ENCODE results near the gene LIX1. TPM values are rescaled to one million over a fixed set of nuclear protein-coding genes. Genes with fewer than 3 reads are reported as not detected.

LIX1 gene
- total and polyA plus RNA-seq, 8 donors = 0.12 to 1.8 (median 1.3) TPM; not detected in 3

DNA sequence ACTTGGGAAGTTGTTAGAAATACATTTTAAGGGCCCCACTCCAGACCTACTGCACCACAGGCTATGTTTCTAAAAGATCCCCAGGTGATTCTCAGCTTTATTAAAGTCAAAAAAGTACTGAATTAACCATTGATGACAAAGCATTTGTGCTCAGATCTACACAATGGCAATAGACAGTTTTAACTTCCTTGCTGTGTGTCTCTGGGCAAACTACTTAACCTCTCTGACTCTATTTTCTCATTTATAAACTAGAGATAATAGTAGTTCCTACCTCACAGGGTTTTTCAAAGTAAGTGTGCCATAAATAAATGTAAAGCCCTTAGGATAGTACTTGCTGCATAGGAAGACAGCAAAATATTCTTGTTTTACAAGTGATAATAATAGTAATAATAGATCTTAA lies 66.3 kb downstream of the LIX1 start:
- no peaks in the 10 kb centered on the region for H3K36me3 ChIP-seq
- H3K27me3 ChIP-seq = no peaks in the 10 kb centered on the region
- DNase-seq = no peak
- H3K9me3 ChIP-seq = no peaks in the 10 kb centered on the region
- intact Hi-C loops (cut with DNase I; ENCODE audit: low total_unique reads) = no loop called here
- TF ChIP-seq POLR2AphosphoS5 (IDR thresholded peaks at IDR 0.05) = no peak
- TF ChIP-seq, protein P1, sequence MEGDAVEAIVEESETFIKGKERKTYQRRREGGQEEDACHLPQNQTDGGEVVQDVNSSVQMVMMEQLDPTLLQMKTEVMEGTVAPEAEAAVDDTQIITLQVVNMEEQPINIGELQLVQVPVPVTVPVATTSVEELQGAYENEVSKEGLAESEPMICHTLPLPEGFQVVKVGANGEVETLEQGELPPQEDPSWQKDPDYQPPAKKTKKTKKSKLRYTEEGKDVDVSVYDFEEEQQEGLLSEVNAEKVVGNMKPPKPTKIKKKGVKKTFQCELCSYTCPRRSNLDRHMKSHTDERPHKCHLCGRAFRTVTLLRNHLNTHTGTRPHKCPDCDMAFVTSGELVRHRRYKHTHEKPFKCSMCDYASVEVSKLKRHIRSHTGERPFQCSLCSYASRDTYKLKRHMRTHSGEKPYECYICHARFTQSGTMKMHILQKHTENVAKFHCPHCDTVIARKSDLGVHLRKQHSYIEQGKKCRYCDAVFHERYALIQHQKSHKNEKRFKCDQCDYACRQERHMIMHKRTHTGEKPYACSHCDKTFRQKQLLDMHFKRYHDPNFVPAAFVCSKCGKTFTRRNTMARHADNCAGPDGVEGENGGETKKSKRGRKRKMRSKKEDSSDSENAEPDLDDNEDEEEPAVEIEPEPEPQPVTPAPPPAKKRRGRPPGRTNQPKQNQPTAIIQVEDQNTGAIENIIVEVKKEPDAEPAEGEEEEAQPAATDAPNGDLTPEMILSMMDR (IDR thresholded peaks at IDR 0.05) = no peak
- no peak for TF ChIP-seq EP300 (IDR thresholded peaks at IDR 0.05)
- no peak for TF ChIP-seq POLR2A (IDR thresholded peaks at IDR 0.05)
- H3K4me1 ChIP-seq = peaks cover 0 to 7% (median 5%) of the 10 kb centered on the region in 4 donors
- no peak overlapping the region for H3K27ac ChIP-seq
- H3K4me3 ChIP-seq = no peak overlapping the region

DNA sequence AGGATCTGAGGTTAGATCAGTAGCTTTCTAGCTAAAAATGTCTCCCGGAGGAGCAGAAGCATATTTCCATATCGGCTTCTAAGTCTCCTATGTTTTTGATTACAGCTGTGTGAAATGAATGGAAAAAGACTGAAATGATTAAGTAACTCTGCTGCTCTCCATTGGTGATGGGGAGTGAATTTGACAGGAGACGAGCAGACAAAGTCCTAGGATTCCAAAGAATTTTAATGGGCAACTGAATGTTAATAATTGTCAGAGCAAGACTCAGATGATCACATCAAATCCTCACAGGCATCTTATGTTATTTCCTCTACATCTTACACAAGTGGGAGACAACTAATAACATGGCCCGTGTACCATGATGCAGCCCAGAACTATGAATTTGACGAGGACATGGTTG lies 66.8 kb downstream of the LIX1 start:
- Histone ChIP-seq H3K4me1 (peaks cover 0 to 7% (median 5%) of the 10 kb centered on the region in 4 donors), H3K36me3 (no peaks in the 10 kb centered on the region), H3K9me3 (no peaks in the 10 kb centered on the region), H3K27me3 (no peaks in the 10 kb centered on the region), H3K4me3 (no peak overlapping the region), H3K27ac (no peak overlapping the region)
- no peak for DNase-seq
- intact Hi-C loops (cut with DNase I; ENCODE audit: low total_unique reads) = no loop called here
- TF ChIP-seq POLR2AphosphoS5 (IDR thresholded peaks at IDR 0.05) (no peak), POLR2A (IDR thresholded peaks at IDR 0.05) (no peak), EP300 (IDR thresholded peaks at IDR 0.05) (no peak)
- TF ChIP-seq, protein P1 (IDR thresholded peaks at IDR 0.05) = no peak
- whole genome bisulfite sequencing, 5 donors = 90 to 94% (median 93%) methylated on average over 5 of the region's 5 CpGs

DNA sequence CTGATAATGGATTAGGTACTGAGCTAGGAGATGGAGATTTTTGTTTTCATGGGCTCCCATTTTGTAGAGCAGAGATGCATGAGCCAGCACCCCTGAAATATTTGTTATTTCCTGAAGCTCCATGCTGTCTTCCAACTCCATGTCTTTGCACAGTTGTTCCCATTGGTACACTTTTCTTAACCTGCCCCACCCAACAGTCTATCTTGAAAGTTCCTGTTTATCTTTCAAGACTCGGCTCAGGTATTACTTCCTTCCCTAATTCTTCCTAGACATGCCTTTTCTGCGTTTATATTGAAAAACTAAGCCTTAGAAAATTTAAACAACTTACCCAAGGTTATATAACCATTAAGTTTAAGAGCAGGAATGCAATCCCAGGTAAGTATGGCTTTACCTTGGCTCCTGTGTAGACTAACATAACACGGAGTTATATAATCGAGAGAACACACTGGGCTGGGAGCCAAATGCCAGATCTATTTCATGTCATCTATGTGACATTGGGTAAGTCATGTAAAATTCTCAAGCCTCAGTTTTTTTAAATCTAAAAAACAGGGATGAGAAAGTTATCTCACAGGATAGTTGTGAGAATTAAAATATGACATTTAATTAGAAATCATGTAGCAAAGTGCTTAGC lies 67.4 kb downstream of the LIX1 start:
- Histone ChIP-seq H3K9me3 (no peaks in the 10 kb centered on the region), H3K36me3 (no peaks in the 10 kb centered on the region), H3K27ac (no peak overlapping the region), H3K4me1 (peaks cover 0 to 7% (median 5%) of the 10 kb centered on the region in 4 donors), H3K27me3 (no peaks in the 10 kb centered on the region), H3K4me3 (no peak overlapping the region)
- TF ChIP-seq, protein P1 (IDR thresholded peaks at IDR 0.05) = no peak
- TF ChIP-seq POLR2A (IDR thresholded peaks at IDR 0.05) (no peak), POLR2AphosphoS5 (IDR thresholded peaks at IDR 0.05) (no peak), EP300 (IDR thresholded peaks at IDR 0.05) (no peak)
- WGBS, 5 donors = 32 to 47% (median 35%) methylated on average over 4 of the region's 4 CpGs
- peak in 1 of 2 donors; percentile 30 for DNase-seq
- intact Hi-C loops (cut with DNase I; ENCODE audit: low total_unique reads) = no loop called here

DNA sequence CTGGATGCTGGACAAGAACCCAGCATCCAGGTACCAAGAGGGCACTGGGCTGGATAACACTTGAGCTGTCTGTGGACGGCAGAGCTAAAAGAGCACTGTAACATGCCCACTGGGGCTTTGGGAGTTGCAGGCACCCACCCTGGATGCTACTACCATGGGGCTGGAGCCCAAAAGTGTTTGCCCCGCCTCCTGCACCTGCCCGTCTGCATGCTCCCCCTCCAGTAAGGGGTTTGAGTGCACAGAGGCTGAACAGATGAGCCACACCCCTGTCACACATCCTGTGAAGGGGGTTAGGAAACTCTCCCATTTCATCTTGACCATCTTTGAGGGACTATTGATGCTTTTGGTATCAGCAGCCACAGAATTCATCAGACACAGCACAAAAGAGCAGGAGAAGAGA lies 69.0 kb downstream of the LIX1 start:
- Histone ChIP-seq H3K27me3 (no peaks in the 10 kb centered on the region), H3K4me3 (no peak overlapping the region), H3K9me3 (no peaks in the 10 kb centered on the region), H3K36me3 (no peaks in the 10 kb centered on the region), H3K4me1 (peaks cover 0 to 7% (median 2%) of the 10 kb centered on the region in 4 donors), H3K27ac (no peak overlapping the region)
- TF ChIP-seq EP300 (IDR thresholded peaks at IDR 0.05) (no peak), POLR2A (IDR thresholded peaks at IDR 0.05) (no peak), POLR2AphosphoS5 (IDR thresholded peaks at IDR 0.05) (no peak)
- TF ChIP-seq, protein P1 (IDR thresholded peaks at IDR 0.05) = no peak
- intact Hi-C loops (cut with DNase I; ENCODE audit: low total_unique reads) = no loop called here
- 86 to 97% (median 94%) methylated on average over 3 of the region's 3 CpGs for WGBS, 5 donors
- no peak for DNase-seq
